Fibroblast of peridontal ligament (primary cell): ENCODE measurements around the gene AIFM3.
"Not testable (repeated sequence)": the region's sequence is repeated elsewhere in the genome, so short reads cannot be mapped to it uniquely, and the experiment has no call there.

Experiments
- DNase-seq: peaks from one replicate; pipeline ENCODE4 v3.0.0-alpha.2; 2010; ENCODE audit errors: extremely low read depth

AIFM3 gene

DNA sequence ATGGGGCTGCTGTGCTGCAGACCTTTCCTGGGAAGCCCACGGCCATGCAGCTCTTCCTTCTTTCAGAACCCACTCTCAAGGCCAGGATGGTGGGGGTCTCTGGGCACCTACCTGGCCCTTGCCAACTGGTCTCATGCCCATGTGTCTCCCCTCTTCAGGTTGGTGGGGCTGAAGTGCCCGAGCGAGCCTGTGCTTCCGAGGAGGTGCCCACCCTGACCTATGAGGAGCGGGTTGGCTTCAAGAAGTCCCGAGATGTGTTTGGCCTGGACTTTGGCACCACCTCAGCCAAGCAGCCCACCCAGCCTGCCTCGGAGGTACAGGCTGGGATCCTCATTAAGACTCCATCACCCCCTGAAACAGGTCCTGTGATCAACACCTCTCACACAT is 25.0 kb downstream of the AIFM3 start:
- no peak for DNase-seq

DNA sequence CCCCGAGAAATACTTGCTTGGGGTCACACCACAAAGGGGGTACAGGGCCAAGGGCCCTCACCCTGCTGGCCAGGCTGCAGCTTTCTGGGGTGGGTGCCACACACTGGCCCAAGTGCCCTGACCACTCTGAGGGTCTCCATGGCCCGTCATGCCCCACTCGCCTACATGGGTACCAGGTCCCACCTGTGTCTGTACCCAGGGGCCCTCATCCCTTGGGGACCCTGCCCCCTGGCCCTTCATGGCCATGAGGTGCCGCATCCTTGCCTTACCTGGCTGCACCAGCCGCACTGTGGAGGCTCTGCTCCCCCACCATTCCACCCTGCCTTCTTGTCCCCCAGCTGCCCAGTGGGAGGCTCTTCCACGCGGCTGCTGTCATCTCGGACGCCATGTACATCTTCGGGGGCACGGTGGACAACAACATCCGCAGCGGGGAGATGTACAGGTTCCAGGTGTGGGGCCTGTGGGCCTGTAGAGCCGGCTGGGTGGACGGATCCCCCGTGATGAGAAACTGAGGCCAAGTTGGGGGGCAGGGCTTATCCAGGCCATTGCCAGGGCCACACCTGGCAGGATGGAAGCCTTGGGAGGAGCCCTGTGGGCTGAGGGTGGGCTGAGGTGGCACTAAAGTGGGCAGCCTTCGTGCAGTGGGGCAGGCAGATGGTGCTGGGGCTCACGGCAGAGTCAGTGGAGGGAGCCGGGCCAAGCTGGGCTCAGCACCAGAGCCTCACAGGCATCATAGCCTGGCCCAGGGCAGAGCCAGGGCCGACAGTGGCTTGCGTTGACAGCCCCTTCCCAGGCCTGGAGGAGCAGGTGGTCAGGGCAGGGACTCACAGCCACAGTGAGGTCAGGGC is 25.6 kb downstream of the AIFM3 start:
- DNase-seq, result no peak

DNA sequence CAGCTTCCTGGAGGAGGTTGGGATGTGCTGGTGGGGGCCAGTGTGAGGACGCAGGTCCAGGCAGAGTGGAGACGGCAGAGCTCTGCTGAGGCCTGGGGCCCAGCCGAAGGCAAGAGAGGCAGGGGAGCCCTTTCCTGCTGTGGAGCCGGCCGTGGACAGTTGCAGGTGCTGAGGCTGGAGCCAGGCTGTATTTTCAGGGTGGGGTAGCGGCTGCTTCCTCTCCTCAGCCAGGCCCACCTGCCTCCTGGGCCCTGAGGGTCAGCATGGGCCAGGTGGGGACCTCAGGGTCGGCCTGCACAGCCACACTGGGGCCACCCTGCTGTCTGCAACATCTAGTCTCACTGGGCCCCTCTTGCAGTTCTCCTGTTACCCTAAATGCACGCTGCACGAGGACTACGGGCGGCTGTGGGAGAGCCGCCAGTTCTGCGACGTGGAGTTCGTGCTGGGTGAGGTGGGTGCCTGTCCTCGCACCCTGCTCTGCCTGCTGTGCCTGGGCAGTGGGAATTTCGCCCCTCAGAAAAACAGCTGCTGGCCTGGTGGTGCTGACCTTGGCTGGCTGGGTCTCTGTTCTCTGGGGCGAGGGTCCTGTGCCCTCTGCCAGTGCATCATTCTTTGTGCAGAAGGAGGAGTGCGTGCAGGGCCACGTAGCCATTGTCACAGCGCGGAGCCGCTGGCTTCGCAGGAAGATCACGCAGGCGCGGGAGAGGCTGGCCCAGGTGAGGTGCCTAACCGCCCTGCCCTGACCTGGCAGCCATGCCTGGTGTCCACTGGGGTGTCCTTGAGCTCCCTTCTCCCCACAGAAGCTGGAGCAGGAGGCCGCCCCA is 26.5 kb downstream of the AIFM3 start:
- DNase-seq, result no peak

DNA sequence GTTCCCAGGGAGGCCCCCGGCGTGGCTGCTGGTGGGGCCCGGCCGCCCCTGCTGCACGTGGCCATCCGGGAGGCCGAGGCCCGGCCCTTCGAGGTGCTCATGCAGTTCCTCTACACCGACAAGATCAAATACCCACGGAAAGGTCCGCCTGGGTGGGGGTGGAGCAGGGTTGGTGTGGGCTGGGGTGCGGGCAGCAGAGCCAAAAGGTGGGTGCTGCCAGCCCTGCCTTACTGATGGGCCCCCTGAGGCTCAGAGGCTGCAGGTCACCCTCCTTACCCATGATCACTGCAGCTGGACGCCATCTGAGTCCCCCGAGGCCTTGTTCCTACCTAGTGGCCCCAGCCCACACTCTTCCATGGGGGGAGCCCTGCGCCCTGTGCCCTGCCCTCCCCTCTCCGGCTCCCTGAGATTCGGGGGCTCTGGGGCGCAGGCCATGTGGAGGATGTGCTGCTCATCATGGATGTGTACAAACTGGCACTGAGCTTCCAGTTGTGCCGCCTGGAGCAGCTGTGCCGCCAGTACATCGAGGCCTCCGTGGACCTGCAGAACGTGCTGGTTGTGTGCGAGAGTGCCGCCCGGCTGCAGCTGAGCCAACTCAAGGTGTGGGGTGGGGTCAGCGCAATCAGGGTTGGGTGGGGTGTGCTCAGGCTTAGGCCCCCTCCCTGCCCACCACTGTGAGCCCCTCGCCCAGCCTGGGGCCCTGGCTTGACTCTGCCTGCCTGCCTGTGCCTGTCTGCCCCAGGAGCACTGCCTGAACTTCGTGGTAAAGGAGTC is 27.3 kb downstream of the AIFM3 start:
- no peak for DNase-seq

DNA sequence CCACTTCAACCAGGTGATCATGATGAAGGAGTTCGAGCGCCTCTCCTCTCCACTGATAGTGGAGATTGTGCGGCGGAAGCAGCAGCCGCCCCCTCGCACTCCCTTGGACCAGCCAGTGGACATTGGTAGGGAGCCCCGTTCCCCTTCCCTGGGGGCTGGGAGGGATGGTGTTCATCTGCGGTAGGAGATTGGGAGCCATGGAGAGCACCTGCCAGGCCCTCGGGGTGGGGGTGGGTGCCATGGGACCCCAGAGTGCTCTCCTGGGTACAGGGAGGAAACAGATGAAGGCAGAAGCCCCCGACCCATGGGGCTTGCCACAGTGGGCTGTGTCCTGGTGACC is 27.8 kb downstream of the AIFM3 start:
- no peak for DNase-seq

DNA sequence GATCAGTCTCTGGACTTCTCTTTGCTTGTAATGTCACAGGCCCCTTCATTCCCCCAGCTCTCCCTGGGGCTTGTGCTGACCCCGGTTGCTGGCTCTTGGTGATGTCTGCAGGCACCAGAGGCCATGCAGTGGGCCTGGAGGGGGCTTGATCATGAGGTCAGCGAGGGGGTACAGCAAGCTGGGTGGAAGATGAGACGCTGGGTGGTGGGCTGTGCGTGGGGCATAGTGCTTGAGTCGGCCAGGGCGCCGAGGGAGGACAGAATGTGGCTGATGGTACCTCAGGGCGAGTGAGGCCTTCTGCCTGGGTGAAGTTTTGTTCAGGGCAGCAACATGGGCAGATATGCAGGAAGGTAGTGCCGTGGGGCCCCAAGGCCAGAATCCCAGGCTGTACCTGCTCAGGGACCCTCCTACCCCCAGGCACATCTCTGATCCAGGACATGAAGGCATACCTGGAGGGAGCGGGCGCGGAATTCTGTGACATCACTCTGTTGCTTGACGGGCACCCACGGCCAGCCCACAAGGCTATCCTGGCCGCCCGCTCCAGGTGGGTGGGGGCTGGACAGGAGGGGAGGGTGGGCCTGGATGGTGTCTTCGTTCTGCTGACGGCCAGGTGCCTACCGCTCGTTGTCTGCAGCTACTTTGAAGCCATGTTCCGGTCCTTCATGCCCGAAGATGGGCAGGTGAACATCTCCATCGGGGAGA is 28.4 kb downstream of the AIFM3 start:
- DNase-seq, result no peak

DNA sequence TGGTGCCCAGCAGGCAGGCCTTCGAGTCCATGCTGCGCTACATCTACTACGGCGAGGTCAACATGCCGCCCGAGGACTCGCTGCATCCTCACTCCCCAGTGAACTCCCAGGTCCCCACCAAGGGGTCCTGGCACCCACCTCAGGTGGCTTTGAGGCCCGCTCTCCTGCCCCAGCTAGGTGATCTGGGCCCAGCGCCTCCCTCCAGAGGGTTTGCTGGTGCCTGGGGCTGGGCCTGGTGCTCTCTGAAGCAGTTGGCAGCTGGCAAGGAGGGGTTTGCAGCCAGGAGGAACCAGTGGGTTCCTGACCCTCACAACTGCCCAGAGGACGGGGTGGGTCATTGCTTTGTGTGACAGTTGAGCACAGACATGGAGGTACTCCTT is 29.0 kb downstream of the AIFM3 start:
- no peak for DNase-seq

DNA sequence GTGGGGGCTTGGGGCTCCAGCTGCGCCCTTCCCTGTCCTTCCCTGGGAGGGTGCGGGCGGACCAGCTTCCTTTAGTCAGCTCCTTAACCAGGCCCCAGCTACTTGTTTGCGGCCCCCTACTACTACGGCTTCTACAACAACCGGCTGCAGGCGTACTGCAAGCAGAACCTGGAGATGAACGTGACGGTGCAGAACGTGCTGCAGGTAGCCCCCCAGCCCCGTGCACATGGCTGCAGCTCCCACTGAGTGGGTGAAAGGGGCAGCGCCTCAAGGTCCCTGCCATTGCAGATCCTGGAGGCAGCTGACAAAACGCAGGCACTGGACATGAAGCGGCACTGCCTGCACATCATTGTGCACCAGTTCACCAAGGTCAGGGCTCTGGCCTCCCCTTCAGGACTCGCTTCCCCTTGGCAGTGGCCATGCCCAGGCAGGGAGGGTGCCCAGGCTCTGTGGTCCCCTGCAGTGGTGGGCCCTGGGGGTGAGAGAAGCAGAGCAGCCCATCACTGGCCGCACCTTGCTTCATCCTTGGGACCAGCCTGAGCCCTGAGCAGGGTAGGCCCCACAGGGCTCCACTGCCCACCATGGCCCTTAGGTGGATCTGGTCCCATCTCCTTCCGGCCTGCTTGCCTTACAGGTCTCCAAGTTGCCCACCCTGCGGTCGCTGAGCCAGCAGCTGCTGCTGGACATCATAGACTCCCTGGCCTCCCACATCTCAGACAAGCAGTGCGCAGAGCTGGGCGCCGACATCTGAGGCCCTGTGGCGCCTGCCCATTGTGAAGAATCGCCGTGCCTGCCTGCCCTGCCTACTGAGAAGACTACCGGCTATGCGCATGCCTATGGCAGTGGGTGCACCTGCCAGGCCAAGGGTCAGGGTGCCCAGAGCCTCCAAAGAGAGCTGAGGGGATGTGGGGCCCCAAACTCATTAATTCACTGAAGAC is 29.8 kb downstream of the AIFM3 start:
- DNase-seq, result no peak

DNA sequence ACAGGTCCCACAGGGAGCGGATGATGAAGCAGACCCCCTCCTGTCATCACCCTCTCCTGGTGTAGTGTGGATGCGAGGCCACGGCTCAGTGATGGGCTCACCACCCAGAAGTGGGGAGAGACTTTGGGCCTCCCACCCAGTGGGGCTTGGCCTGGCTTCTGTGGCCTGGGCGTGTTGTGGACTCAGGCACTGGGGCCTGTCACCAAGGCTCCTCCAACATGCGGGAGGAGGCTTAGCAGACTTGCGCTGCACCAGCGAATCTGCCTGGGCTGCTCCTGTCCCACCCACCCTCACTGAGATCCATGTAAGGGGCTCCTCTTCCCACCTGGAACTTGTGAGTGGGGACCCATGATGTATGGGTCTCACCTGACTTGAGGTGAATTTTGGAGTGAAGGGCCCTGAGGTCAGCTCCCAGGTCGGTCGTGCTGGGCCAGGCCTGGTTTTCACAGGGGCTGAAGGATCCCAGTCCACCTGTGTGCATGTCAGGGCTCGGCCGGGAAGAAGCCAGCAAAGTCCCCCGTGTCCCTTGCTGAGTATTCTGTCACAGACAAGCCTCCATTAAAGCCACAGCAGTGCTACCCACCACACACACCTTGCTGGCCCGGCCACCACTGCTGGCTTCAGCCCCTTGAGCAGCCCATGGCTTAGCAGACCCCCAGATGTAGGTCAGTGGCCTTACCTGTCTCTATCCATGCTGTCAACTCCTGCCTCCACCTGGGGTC is 30.6 kb downstream of the AIFM3 start:
- DNase-seq, result no peak

DNA sequence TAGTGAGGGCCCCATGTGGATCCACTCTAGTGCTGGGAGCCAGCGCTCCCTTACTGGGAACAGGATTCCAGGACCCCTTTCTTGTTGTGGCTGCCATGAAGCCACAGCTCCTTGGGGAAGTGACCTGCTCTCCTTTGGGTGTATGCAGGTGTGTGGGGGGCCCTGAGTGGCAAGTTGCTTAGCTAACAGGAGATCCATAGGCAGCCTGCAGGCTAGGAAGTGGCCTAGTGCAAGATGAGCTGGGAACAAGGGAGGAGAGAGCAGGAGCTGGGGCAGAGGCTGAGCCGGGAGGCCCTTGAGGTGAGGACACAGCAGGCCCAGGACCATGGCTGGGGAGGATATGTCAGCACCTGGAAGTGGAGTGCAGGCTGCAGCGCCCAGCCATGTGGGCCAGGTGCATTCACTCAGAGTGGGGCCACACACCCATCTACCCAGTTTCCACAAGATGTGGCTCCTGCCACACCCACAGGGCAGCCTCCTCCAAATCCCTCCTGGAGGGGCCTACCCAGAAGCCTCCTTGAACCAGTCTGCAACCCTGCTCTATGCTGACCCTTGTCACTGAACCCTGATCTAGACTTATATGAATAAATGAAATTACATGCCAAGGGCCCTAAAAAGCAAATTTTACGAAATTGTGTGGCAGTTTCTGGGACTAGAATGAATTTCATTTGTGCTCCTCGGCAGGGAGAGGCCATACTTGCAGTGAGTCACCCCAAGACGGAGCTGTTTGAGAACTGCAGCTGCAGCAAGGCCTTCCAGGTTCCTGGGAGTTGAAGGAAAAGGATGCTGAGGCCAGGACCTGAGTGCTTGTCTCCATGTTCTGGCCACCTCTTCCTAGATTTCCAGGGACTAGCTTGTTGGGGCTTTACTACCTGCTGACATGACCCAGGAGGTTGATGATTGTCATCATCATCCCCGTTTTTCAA is 31.6 kb downstream of the AIFM3 start:
- peak; percentile 22 for DNase-seq

DNA sequence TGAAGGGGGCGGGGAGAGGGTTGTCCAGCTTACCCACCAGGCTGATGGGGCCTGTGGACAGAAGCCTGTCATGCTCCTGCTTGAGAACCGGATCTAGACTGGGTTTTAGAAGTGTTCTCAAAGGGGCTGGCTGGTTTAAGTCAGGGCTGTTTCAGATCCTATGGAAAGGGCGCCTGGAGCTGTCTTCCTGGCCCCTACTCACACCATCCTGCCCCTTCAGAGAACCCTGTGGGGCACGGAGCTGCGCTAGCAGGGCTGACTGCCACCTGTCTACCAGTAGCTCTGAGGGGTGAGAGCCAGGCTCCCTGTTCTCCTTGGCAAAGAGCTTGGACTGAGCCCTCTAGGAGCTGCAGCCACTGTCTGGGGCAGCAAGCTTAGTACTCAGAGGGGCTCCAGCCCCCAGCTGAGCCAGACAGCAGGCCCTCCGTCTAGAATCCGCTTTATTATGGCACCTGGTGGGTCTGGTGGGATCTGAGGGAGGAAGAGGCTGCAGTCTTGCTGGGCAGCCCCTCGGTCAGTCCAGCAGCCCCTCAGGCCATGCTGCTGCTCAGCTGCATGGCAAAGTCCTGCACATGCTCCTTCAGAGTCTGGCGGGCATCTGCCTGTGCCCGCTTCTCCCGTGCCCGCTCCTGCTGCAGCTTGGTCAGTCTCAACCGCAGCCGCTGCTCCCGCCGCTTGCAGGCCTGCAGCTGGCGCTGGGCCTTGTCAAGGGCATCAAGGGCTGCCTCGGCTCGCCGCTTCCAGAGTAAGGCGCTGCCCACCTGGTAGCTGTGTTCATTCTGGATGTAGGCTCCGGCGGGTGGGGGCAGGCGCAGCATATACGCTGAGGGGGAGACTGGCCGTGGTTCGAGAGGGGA is 32.5 kb downstream of the AIFM3 start:
- DNase-seq, result no peak

DNA sequence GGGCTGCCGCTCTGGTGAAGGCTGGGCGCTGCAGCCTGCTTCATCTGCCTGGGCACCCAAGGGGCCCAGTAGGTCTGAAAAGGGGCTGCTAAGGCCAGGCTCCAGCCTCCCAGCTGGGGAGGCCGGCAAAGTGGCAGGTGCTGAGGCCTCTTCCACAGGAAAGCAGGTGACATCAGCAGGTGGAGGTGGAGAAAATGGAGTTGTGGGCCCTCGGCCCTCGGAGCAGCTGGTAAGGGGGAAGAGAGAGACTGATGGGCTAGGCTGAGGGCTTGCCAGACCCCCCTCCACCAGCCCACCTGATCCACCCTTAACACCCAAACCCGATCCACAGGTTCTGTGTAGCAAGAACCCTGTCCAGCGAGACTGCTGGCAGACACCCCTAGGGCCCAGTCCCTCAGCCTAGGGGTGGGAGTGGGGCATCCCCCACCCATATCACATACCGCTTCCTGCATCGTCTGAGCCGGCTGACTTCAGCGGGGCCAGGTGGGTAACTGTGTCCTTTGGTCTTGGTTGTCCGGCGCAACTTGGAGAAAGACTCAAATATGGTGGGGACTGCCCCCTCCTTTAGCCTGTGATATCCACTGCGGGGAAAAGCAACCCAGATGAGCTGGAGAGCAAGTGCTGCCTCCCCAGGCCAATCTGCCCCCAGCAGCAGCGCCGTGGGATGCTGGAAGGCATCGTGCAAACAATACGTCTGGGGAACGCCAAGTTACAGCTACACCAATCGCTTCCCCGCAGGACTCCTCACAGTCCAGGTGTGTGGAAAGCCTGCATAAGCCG is 33.3 kb downstream of the AIFM3 start:
- peak; percentile 18 for DNase-seq

DNA sequence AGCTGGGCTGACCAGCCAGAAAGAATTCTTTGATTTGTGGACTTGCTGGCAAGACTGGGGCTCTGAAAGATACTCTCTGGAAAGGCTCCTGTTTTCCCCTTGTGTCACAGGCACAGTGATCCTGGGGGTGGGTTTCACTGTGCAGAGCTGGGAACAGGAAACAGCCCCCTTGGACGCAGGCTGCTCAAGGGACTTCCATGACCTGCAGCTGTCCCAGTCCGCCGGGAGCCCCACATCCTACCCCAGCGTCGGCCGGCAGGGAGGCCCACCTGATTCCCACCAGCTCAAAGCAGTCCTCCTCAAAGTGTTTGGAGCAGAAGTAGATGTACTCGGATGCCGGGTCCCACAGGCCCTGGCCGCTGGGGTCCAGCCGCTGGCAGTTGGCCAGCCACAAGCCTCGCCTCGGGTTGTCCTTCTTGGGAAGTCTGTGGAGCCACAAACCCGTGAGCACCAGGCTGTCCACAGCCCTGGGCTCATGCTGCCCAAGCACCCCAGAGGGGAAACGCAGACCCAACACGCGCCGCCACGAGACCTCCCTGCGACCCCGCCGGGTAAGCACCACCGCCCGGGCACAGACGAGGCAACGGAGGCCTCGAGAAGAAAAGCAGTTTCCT is 34.0 kb downstream of the AIFM3 start:
- peak; percentile 11 for DNase-seq

DNA sequence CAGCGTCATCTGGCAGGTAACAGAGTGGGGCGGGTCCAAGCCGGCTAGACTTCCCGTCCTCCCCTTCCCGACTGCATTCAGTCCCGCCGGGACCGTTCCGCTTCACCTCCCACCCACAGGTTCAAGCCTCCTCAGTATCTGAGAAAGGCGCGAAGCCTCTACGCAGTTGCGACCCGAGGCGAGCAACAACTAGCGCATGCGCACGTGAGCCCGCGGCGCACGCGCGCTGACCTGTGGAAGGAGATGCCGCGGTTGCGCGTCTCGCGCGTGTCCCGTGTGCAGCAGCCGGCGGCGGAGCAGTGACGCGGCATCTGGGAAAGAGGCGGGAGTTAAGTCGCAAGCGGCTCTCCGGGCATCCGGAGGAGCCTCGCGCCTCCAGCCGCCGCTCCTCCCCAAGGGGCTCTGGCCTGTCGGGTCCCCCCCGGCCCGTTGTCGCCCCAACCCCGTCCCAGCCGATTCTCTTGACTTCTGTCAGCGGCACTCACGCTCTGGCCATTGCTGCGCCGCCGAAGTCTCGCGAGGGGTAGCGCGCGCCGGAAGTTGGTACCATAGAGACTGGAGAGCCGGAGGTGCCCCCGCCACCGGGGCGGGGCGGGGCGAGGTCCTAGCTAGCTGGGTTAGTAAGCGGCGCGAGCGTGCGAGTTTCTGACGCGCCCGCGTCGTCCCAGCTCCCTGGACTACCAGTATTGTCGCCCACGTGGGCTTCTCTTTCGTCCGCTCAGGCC is 34.7 kb downstream of the AIFM3 start, which contains the start of gene THAP7:
Gene THAP7, minus strand, starts transcription at position 518 of the 725 bp plus-strand sequence. Its CDS starts 207 bp downstream, at position 311.
- DNase-seq, result peak; percentile 93

DNA sequence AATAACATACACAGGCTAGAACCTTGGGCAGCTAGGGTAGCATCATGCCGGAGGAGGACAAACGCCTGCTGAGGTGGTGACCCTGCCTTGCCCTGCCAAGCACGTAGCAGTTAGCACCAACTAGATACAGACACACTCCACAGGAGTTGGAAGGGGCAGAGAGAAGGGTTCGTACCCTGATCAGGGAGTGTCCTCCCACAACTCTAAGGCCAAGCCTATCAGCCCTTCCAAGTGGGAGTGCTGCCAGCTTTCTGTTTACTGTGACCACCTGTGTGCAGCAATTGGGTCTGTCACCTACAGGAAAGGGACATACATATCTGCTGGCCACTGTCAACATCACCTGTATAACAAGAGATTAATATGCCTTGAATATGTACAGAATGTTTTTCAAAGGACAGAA is 36.7 kb downstream of the AIFM3 start:
- no peak for DNase-seq

DNA sequence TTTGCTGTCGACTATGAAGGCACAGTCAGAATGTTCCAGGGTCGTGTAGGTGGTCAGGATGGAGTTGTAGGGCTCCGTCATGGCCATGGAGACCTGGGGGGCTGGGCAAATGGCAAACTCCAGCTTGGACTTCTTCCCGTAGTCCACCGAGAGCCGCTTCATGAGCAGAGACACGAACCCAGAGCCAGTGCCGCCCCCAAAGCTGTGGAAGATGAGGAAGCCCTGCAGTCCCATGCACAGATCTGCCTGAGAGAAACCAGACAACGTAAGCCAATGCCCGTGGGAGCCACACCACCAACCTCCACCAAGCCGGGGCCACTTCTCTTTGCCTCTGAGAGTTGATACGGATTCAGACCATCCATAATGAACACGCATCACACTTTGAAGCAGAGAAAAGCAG is 42.2 kb downstream of the AIFM3 start:
- not testable (repeated sequence) for DNase-seq
